Measurements from ENCODE around the gene MACO1.

DNA sequence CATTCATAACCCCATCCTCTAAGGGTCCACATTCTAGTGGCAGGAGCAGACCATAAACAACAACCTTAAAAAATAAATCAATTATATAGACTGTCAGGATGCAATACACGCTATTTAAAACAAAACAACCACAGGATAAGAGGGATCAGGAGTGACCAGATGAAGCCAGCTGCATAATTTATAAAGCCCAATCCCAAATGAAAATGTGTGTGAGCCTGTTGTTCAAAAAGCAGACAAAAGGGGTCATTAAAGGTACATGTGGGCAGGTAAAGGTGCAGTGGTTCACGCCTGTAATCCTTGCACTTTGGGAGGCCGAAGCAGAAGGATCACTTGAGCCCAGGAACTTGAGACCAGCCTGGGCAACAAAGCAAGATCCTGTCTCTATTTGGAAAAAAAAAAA is 102.3 kb downstream of the MACO1 start:
- TF ChIP-seq POLR2AphosphoS5 (IDR thresholded peaks at IDR 0.05; ENCODE audit: low read depth, low read length) (no peak), SIN3A (IDR thresholded peaks at IDR 0.05; ENCODE audit: borderline replicate concordance, insufficient read depth, low read length) (no peak)
- TF ChIP-seq, protein P1, sequence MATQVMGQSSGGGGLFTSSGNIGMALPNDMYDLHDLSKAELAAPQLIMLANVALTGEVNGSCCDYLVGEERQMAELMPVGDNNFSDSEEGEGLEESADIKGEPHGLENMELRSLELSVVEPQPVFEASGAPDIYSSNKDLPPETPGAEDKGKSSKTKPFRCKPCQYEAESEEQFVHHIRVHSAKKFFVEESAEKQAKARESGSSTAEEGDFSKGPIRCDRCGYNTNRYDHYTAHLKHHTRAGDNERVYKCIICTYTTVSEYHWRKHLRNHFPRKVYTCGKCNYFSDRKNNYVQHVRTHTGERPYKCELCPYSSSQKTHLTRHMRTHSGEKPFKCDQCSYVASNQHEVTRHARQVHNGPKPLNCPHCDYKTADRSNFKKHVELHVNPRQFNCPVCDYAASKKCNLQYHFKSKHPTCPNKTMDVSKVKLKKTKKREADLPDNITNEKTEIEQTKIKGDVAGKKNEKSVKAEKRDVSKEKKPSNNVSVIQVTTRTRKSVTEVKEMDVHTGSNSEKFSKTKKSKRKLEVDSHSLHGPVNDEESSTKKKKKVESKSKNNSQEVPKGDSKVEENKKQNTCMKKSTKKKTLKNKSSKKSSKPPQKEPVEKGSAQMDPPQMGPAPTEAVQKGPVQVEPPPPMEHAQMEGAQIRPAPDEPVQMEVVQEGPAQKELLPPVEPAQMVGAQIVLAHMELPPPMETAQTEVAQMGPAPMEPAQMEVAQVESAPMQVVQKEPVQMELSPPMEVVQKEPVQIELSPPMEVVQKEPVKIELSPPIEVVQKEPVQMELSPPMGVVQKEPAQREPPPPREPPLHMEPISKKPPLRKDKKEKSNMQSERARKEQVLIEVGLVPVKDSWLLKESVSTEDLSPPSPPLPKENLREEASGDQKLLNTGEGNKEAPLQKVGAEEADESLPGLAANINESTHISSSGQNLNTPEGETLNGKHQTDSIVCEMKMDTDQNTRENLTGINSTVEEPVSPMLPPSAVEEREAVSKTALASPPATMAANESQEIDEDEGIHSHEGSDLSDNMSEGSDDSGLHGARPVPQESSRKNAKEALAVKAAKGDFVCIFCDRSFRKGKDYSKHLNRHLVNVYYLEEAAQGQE (IDR thresholded peaks at IDR 0.05; ENCODE audit: insufficient read depth in 1 of 2, low read depth in 2 of 2, low read length in 2 of 2): no peak

Data from PFSK-1 (cell line).